H9 (cell line): ENCODE data around the gene SLAMF6. TPM values are rescaled to one million over a fixed set of nuclear protein-coding genes. Genes with fewer than 3 reads are reported as not detected.

Source experiments
- DNase-seq: peaks from one replicate; pipeline ENCODE4 v3.0.0-alpha.2; 2017
- H2AFZ ChIP-seq: one replicate; pipeline ENCODE4 v1.6.1; 2013; ENCODE audit warnings: mild to moderate bottlenecking, low read length, control low read depth, moderate library complexity
- H2AK5ac ChIP-seq: 2 replicates; pipeline ENCODE4 v1.6.1; 2013; ENCODE audit warnings: low read length, control low read depth, mixed read lengths; ENCODE audit not compliant: insufficient read length
- H2BK120ac ChIP-seq: one replicate; pipeline ENCODE4 v1.6.1; 2013; ENCODE audit warnings: low read depth, mild to moderate bottlenecking, low read length, control low read depth, inconsistent platforms; ENCODE audit not compliant: poor library complexity, severe bottlenecking
- H2BK12ac ChIP-seq: 2 replicates; pipeline ENCODE4 v1.6.1; 2013; ENCODE audit warnings: low read length, control low read depth, mixed read lengths, low read depth; ENCODE audit not compliant: insufficient read length
- H2BK15ac ChIP-seq: 2 replicates; pipeline ENCODE4 v1.6.1; 2013; ENCODE audit warnings: low read depth, low read length, control low read depth
- H2BK20ac ChIP-seq: one replicate; pipeline ENCODE4 v1.6.1; 2013; ENCODE audit warnings: low read depth, mild to moderate bottlenecking, low read length, control low read depth, inconsistent platforms; ENCODE audit not compliant: poor library complexity, severe bottlenecking
- H2BK5ac ChIP-seq: 2 replicates; pipeline ENCODE4 v1.6.1; 2013; ENCODE audit warnings: low read length, control low read depth, mixed read lengths; ENCODE audit not compliant: insufficient read length
- H3K14ac ChIP-seq: 2 replicates; pipeline ENCODE4 v1.6.1; 2013; ENCODE audit warnings: low read length, control low read depth; ENCODE audit not compliant: insufficient read depth
- H3K18ac ChIP-seq: 2 replicates; pipeline ENCODE4 v1.6.1; 2013; ENCODE audit warnings: low read depth, mild to moderate bottlenecking, mixed read lengths, low read length, control low read depth; ENCODE audit not compliant: insufficient read length
- H3K23ac ChIP-seq: 2 replicates; pipeline ENCODE4 v1.6.1; 2013; ENCODE audit warnings: low read length, control low read depth, mixed read lengths, low read depth; ENCODE audit not compliant: insufficient read length
- H3K23me2 ChIP-seq: 2 replicates; pipeline ENCODE4 v1.6.1; 2013; ENCODE audit warnings: low read depth, mild to moderate bottlenecking, mixed read lengths, low read length, control low read depth; ENCODE audit not compliant: insufficient read length, poor library complexity, severe bottlenecking
- H3K27ac ChIP-seq: 2 replicates; pipeline ENCODE4 v1.5.1; 2013; ENCODE audit warnings: low read length, control low read depth, mixed read lengths, low read depth; ENCODE audit not compliant: insufficient read length
- H3K27me3 ChIP-seq: 2 replicates; pipeline ENCODE4 v1.6.1; 2013; ENCODE audit warnings: low read length, control low read depth, inconsistent platforms; ENCODE audit not compliant: insufficient read depth
- H3K4ac ChIP-seq: 2 replicates; pipeline ENCODE4 v1.6.1; 2013; ENCODE audit warnings: low read depth, mild to moderate bottlenecking, control low read depth, inconsistent platforms, low read length, moderate library complexity
- H3K4me1 ChIP-seq: 2 replicates; pipeline ENCODE4 v1.6.1; 2013; ENCODE audit warnings: low read length, control low read depth, inconsistent platforms; ENCODE audit not compliant: insufficient read depth
- H3K4me2 ChIP-seq: 2 replicates; pipeline ENCODE4 v1.6.1; 2013; ENCODE audit warnings: low read length, control low read depth, mixed read lengths; ENCODE audit not compliant: insufficient read length, insufficient read depth
- H3K56ac ChIP-seq: 2 replicates; pipeline ENCODE4 v1.6.1; 2013; ENCODE audit warnings: low read depth, mild to moderate bottlenecking, mixed read lengths, low read length, control low read depth; ENCODE audit not compliant: insufficient read length
- H3K79me1 ChIP-seq: 2 replicates; pipeline ENCODE4 v1.6.1; 2013; ENCODE audit warnings: low read depth, mild to moderate bottlenecking, moderate library complexity, low read length, control low read depth, inconsistent platforms; ENCODE audit not compliant: insufficient read depth, poor library complexity, severe bottlenecking
- H3K79me2 ChIP-seq: 2 replicates; pipeline ENCODE4 v1.6.1; 2013; ENCODE audit warnings: low read length, control low read depth, inconsistent platforms; ENCODE audit not compliant: insufficient read depth
- H3K9ac ChIP-seq: 2 replicates; pipeline ENCODE4 v1.6.1; 2013; ENCODE audit warnings: low read length, control low read depth, mixed read lengths; ENCODE audit not compliant: insufficient read length; ENCODE audit errors: extremely low read depth
- H3K9me3 ChIP-seq: one replicate; pipeline ENCODE4 v1.6.1; 2013; ENCODE audit warnings: low read depth, low read length, inconsistent platforms; ENCODE audit not compliant: control insufficient read depth
- H3T11ph ChIP-seq: one replicate; pipeline ENCODE4 v1.6.1; 2013; ENCODE audit warnings: mild to moderate bottlenecking, low read length, control low read depth, inconsistent platforms
- H4K20me1 ChIP-seq: one replicate; pipeline ENCODE4 v1.6.1; 2013; ENCODE audit not compliant: control insufficient read depth, insufficient read length, insufficient read depth
- H4K5ac ChIP-seq: 2 replicates; pipeline ENCODE4 v1.6.1; 2013; ENCODE audit warnings: low read depth, mild to moderate bottlenecking, mixed read lengths, low read length, control low read depth; ENCODE audit not compliant: insufficient read length
- H4K8ac ChIP-seq: replicated peaks from 2 replicates; pipeline ENCODE4 v1.6.1; 2013; ENCODE audit warnings: low read length, control low read depth, mixed read lengths, low read depth; ENCODE audit not compliant: insufficient read length
- H4K91ac ChIP-seq: 2 replicates; pipeline ENCODE4 v1.6.1; 2013; ENCODE audit warnings: low read depth, mild to moderate bottlenecking, moderate library complexity, mixed read lengths, low read length, control low read depth; ENCODE audit not compliant: insufficient read length
- H3K27ac Mint-ChIP-seq, 3 experiments: 2 replicates in 2 of 3; 3 replicates in 1 of 3; pipeline ENCODE4 v1.8.0; 2020 to 2021; ENCODE audit warnings: mixed read lengths in 3 of 3, mild to moderate bottlenecking in 1 of 3, moderate library complexity in 1 of 3
- H3K27me3 Mint-ChIP-seq: 2 replicates; pipeline ENCODE4 v1.8.0; 2021; ENCODE audit warnings: low read depth, mild to moderate bottlenecking, moderate library complexity, mixed read lengths
- H3K36me3 Mint-ChIP-seq, 3 experiments: 2 replicates in 2 of 3; 3 replicates in 1 of 3; pipeline ENCODE4 v1.8.0; 2020 to 2021; ENCODE audit warnings: low read depth in 3 of 3, mixed read lengths in 3 of 3; ENCODE audit not compliant: insufficient read depth in 1 of 3
- H3K4me1 Mint-ChIP-seq, 2 experiments: 2 replicates each; pipeline ENCODE4 v1.8.0; 2020; ENCODE audit warnings: mixed read lengths in 2 of 2
- H3K4me3 Mint-ChIP-seq, 2 experiments: 2 replicates in 1 of 2; 3 replicates in 1 of 2; pipeline ENCODE4 v1.8.0; 2020 to 2021; ENCODE audit warnings: mild to moderate bottlenecking in 2 of 2, mixed read lengths in 2 of 2, moderate library complexity in 1 of 2
- H3K9me3 Mint-ChIP-seq, 2 experiments: 2 replicates in 1 of 2; 3 replicates in 1 of 2; pipeline ENCODE4 v1.8.0; 2020; ENCODE audit warnings: mild to moderate bottlenecking in 2 of 2, mixed read lengths in 2 of 2, moderate library complexity in 1 of 2
- WGBS: extraction: QIAGEN DNeasy Blood & Tissue Kit; methylation state at CpG from one replicate; pipeline ENCODE4 v1.1.7; 2013; ENCODE audit warnings: missing lambda C conversion rate, low lambda C conversion rate, mixed read lengths; ENCODE audit not compliant: insufficient read length; ENCODE audit errors: extremely low coverage; 5-methylcytosine and 5-hydroxymethylcytosine counted together
- total RNA-seq: library from RNA; stranded (reverse); gene quantifications from 2 replicates; pipeline ENCODE4 v1.2.1, GENCODE V29; 2021
- TF ChIP-seq, protein P1 (sequence below): fragments of 200-600 bp; sonication (generic); conservative IDR thresholded peaks from 3 replicates; pipeline ENCODE4 v1.8.0; 2021; ENCODE audit warnings: antibody characterized with exemption, mild to moderate bottlenecking

The SLAMF6 gene
- total RNA-seq, 1 experiment from 2014 or later = not detected

DNA sequence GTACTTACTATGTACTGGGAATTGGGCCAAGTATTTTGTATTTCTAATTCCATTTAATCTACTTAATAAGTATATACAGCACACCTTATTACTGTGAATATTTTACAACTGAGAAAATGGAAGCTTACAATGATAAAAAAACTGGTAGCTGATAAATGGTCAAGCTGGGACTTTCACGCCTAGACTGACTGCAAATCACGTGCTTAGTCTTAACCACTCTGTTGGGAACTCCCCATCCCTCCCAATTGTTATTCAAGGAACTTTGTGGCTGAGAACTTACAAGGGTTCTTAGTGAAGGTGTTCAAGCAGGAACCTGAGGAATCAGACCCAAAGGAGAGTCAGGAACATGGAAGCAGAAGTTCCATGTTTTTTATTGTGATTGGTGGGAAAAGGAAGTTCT lies 29.4 kb upstream of the SLAMF6 start:
- H3K56ac ChIP-seq = no peak overlapping the region
- no peak overlapping the region for H2AK5ac ChIP-seq
- H3K27me3 ChIP-seq = no peaks in the 10 kb centered on the region
- H3K18ac ChIP-seq = no peak overlapping the region
- no peaks in the 10 kb centered on the region for H4K20me1 ChIP-seq
- Mint-ChIP-seq H3K27me3 (peaks cover 2% of the 10 kb centered on the region; the same call in 1 of the 2 replicates), H3K27ac (no peak overlapping the region), H3K4me3 (no peak overlapping the region), H3K4me1 (0 out of 4 replicates have a peak, but pooled peaks cover 0 to 2% of the 10 kb centered on the region in 2 experiments), H3K9me3 (no peaks in the 10 kb centered on the region), H3K36me3 (no peaks in the 10 kb centered on the region)
- no peak overlapping the region for H2BK20ac ChIP-seq
- H2BK5ac ChIP-seq = no peak overlapping the region
- no peak overlapping the region for H2AFZ ChIP-seq
- H3K23ac ChIP-seq = no peak overlapping the region
- no CpG with 5 or more reads among the region's 2 CpGs for WGBS
- no peaks in the 10 kb centered on the region for H3K23me2 ChIP-seq
- no peak overlapping the region for H3K14ac ChIP-seq
- no peak overlapping the region for H2BK15ac ChIP-seq
- H3K79me2 ChIP-seq = no peaks in the 10 kb centered on the region
- H3T11ph ChIP-seq = no peak overlapping the region
- no peak overlapping the region for H4K5ac ChIP-seq
- H2BK120ac ChIP-seq = no peak overlapping the region
- H3K79me1 ChIP-seq = no peaks in the 10 kb centered on the region
- H3K4ac ChIP-seq = no peak overlapping the region
- no peak overlapping the region for H4K91ac ChIP-seq
- no peaks in the 10 kb centered on the region for H3K9me3 ChIP-seq
- H3K4me1 ChIP-seq = no peaks in the 10 kb centered on the region
- no peak overlapping the region for H4K8ac ChIP-seq
- H3K9ac ChIP-seq = no peak overlapping the region
- no peak overlapping the region for H3K27ac ChIP-seq
- TF ChIP-seq, protein P1, sequence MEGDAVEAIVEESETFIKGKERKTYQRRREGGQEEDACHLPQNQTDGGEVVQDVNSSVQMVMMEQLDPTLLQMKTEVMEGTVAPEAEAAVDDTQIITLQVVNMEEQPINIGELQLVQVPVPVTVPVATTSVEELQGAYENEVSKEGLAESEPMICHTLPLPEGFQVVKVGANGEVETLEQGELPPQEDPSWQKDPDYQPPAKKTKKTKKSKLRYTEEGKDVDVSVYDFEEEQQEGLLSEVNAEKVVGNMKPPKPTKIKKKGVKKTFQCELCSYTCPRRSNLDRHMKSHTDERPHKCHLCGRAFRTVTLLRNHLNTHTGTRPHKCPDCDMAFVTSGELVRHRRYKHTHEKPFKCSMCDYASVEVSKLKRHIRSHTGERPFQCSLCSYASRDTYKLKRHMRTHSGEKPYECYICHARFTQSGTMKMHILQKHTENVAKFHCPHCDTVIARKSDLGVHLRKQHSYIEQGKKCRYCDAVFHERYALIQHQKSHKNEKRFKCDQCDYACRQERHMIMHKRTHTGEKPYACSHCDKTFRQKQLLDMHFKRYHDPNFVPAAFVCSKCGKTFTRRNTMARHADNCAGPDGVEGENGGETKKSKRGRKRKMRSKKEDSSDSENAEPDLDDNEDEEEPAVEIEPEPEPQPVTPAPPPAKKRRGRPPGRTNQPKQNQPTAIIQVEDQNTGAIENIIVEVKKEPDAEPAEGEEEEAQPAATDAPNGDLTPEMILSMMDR = no peak
- no peak overlapping the region for H2BK12ac ChIP-seq
- H3K4me2 ChIP-seq = no peak overlapping the region
- no peak for DNase-seq
